ENCODE measurements around the gene CILP. TPM values are rescaled to one million over a fixed set of nuclear protein-coding genes. Genes with fewer than 3 reads are reported as not detected.

Gene CILP
- total RNA-seq, 1 experiment from 2014 or later = 0.08 TPM

- in situ Hi-C loops (cut with HindIII; ENCODE audit: low pct_unique_long_range_greater_than_20kb, low sequenced_read_pairs) = no loop called here
- ChIA-PET CTCF (interaction anchor here (0.6 kb wide), 1 partner anchor 24 kb away, joined by 4 read pairs; no protein-coding TSS in a partner anchor), POLR2A (no interaction called here)
- intact Hi-C loops (cut with micrococcal nuclease; ENCODE audit: unreplicated experiment) = no loop called here
- no peak for DNase-seq (ENCODE audit: low read depth, low spot score)
- H3K4me1 ChIP-seq (ENCODE audit: control insufficient read depth, insufficient read depth, low read length) = no peaks in the 10 kb centered on the region
- ATAC-seq = no peak
- TF ChIP-seq SIN3A (IDR thresholded peaks at IDR 0.05; ENCODE audit: borderline replicate concordance, insufficient read depth, low read depth, low read length) = no peak
- no peak for TF ChIP-seq TCF7L2 (IDR thresholded peaks at IDR 0.05; ENCODE audit: low read depth, low read length)
- no peak for TF ChIP-seq REST (IDR thresholded peaks at IDR 0.05; ENCODE audit: insufficient read depth in 1 of 2, low read depth in 2 of 2, low read length in 1 of 2)
- TF ChIP-seq CTCF (IDR thresholded peaks at IDR 0.05) = no peak
- TF ChIP-seq POLR2AphosphoS5 (IDR thresholded peaks at IDR 0.05; ENCODE audit: low read depth, low read length) = no peak
- no TSS peak for BruUV-seq (replicated peaks)
- H3K27ac ChIP-seq (ENCODE audit: low read length) = no peak overlapping the region
- no peaks in the 10 kb centered on the region for H3K9me3 ChIP-seq (ENCODE audit: control insufficient read depth, insufficient read depth, low read depth, low read length)
- no peak overlapping the region for H3K4me3 ChIP-seq (ENCODE audit: low read depth in 2 of 2, low read length in 2 of 2)
- H3K36me3 ChIP-seq (ENCODE audit: control insufficient read depth, insufficient read depth, low read length) = no peaks in the 10 kb centered on the region
- no peaks in the 10 kb centered on the region for H3K27me3 ChIP-seq (ENCODE audit: control insufficient read depth, insufficient read depth, low read length)
Observed at GRCh38 chr15:65226221-65226620, 14.9 kb upstream of the CILP start.

GRCh38 chr15:65223996-65224395 lies 12.7 kb upstream of the CILP start:
- BruUV-seq (replicated peaks) = no TSS peak
- in situ Hi-C loops (cut with HindIII; ENCODE audit: low pct_unique_long_range_greater_than_20kb, low sequenced_read_pairs) = no loop called here
- CTCF ChIA-PET = interaction anchor here (0.6 to 0.7 kb wide), 2 partner anchors 29 to 62 kb away, joined by 5 to 10 read pairs; no protein-coding TSS in a partner anchor
- no peak overlapping the region for H3K27ac ChIP-seq (ENCODE audit: low read length)
- H3K4me3 ChIP-seq (ENCODE audit: low read depth in 2 of 2, low read length in 2 of 2) = no peak overlapping the region
- ATAC-seq (no peak), DNase-seq (ENCODE audit: low read depth, low spot score) (no peak)
- H3K9me3 ChIP-seq (ENCODE audit: control insufficient read depth, insufficient read depth, low read depth, low read length) = no peaks in the 10 kb centered on the region
- H3K27me3 ChIP-seq (ENCODE audit: control insufficient read depth, insufficient read depth, low read length) = no peaks in the 10 kb centered on the region
- TF ChIP-seq SIN3A (IDR thresholded peaks at IDR 0.05; ENCODE audit: borderline replicate concordance, insufficient read depth, low read depth, low read length) = no peak
- no peak for TF ChIP-seq POLR2AphosphoS5 (IDR thresholded peaks at IDR 0.05; ENCODE audit: low read depth, low read length)
- TF ChIP-seq TCF7L2 (IDR thresholded peaks at IDR 0.05; ENCODE audit: low read depth, low read length) = no peak
- TF ChIP-seq REST (IDR thresholded peaks at IDR 0.05; ENCODE audit: insufficient read depth in 1 of 2, low read depth in 2 of 2, low read length in 1 of 2) = no peak
- TF ChIP-seq CTCF (IDR thresholded peaks at IDR 0.05) = no peak
- intact Hi-C loops (cut with micrococcal nuclease; ENCODE audit: unreplicated experiment) = no loop called here
- POLR2A ChIA-PET = no interaction called here
- no peaks in the 10 kb centered on the region for H3K4me1 ChIP-seq (ENCODE audit: control insufficient read depth, insufficient read depth, low read length)
- no peaks in the 10 kb centered on the region for H3K36me3 ChIP-seq (ENCODE audit: control insufficient read depth, insufficient read depth, low read length)
